ENCODE measurements around the gene MAP3K19. TPM values are rescaled to one million over a fixed set of nuclear protein-coding genes. Genes with fewer than 3 reads are reported as not detected.

MAP3K19 gene
- total RNA-seq, 1 donor from 2014 or later = not detected

DNA sequence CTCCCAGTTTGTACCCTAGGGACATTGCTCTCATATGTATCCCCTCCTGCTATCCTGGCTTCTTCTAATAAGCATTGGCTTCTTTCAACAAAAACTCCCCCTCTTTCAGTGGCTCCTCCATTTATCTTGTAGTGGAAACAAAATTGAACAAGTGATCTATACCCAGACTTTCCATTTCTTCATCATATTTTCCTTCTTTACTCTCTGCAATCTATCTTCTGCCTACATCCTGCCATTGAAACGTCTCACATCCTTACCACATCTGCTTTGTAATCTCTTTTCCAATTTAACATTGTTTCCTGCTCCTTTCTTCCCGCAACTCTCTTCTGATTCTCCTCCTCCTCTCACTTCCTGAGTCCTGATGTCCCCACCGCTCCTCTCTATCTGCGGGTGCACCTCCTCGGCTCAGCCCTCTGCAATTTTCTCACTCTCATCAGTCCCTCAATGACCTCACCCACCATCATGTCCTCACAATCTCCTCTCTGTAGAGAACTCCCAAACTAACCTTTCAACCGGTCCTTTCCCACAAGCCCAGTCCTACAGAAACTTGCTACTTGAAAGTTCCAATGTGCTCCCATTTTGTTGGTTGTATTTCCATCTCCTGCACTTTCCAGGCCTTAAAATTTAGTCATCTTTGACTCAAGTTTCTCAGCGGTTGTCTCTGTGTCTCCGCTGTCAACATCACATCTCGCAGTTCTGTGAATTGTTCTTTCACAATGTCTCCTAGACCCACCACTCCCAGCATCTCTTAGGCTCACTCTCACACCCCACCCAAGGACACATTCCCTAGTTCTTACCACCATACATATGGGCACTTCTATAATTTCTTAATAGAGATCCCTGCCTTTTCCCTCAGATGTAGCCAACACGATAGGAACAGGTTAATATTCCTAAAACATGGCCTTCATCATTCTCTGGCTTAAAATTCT is 24.0 kb downstream of the MAP3K19 start:
- H4K20me1 ChIP-seq (ENCODE audit: insufficient read depth, low read length) = no peaks in the 10 kb centered on the region
- H3K9me3 Mint-ChIP-seq (ENCODE audit: unreplicated experiment) = peaks cover 1% of the 10 kb centered on the region
- TF ChIP-seq EZH2 (IDR thresholded peaks at IDR 0.05; ENCODE audit: insufficient read depth, low read length) = no peak
- TF ChIP-seq, protein P1, sequence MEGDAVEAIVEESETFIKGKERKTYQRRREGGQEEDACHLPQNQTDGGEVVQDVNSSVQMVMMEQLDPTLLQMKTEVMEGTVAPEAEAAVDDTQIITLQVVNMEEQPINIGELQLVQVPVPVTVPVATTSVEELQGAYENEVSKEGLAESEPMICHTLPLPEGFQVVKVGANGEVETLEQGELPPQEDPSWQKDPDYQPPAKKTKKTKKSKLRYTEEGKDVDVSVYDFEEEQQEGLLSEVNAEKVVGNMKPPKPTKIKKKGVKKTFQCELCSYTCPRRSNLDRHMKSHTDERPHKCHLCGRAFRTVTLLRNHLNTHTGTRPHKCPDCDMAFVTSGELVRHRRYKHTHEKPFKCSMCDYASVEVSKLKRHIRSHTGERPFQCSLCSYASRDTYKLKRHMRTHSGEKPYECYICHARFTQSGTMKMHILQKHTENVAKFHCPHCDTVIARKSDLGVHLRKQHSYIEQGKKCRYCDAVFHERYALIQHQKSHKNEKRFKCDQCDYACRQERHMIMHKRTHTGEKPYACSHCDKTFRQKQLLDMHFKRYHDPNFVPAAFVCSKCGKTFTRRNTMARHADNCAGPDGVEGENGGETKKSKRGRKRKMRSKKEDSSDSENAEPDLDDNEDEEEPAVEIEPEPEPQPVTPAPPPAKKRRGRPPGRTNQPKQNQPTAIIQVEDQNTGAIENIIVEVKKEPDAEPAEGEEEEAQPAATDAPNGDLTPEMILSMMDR (IDR thresholded peaks at IDR 0.05; ENCODE audit: insufficient read depth, low read depth, low read length) = no peak
- no peak overlapping the region for H3K27ac Mint-ChIP-seq (ENCODE audit: unreplicated experiment)
- H3K9me3 ChIP-seq (ENCODE audit: insufficient read depth, low read depth, low read length) = no peaks in the 10 kb centered on the region
- H3K27me3 Mint-ChIP-seq (ENCODE audit: low read depth, unreplicated experiment) = no peaks in the 10 kb centered on the region
- no peak overlapping the region for H3K27ac ChIP-seq (ENCODE audit: low read depth, low read length)
- H3K79me2 ChIP-seq (ENCODE audit: insufficient read depth, low read length) = no peaks in the 10 kb centered on the region
- no peak overlapping the region for H3K9ac ChIP-seq (ENCODE audit: low read length)
- H3K27me3 ChIP-seq (ENCODE audit: insufficient read depth, low read length) = no peaks in the 10 kb centered on the region
- FAIRE-seq (no peak), DNase-seq (ENCODE audit: low read depth) (no peak)
- no peaks in the 10 kb centered on the region for H3K36me3 Mint-ChIP-seq (ENCODE audit: low read depth, unreplicated experiment)
- H3K36me3 ChIP-seq (ENCODE audit: insufficient read depth, low read length) = no peaks in the 10 kb centered on the region
- no peak overlapping the region for H3K4me3 ChIP-seq (ENCODE audit: insufficient read depth, low read depth, low read length)
- H3K4me3 Mint-ChIP-seq (ENCODE audit: unreplicated experiment) = no peak overlapping the region
- no peak overlapping the region for H2AFZ ChIP-seq (ENCODE audit: low read depth, low read length)
- no peaks in the 10 kb centered on the region for H3K4me1 Mint-ChIP-seq (ENCODE audit: low read depth, unreplicated experiment)
- no peaks in the 10 kb centered on the region for H3K4me1 ChIP-seq (ENCODE audit: insufficient read depth, low read length)
- no peak overlapping the region for H3K4me2 ChIP-seq (ENCODE audit: low read length)

DNA sequence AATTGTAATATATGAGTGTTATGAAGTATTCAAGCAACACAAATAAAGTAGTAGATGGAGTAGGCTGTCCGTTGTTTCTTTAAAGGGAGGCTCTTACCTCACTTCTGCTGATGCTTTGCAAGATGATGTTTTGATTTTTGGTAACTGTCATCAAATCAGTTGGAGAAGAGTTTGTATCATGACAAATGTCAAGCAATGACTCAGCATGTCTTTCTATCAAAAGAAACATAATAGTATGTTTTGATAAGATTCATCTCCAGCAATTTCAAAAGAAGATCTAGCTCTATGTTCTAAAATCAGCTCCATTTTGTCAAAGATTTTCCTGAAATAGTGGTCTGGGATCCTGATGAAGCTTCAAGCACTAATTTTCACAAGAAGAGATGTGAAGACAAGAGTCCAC is 25.6 kb downstream of the MAP3K19 start:
- TF ChIP-seq, protein P1 (IDR thresholded peaks at IDR 0.05; ENCODE audit: insufficient read depth, low read depth, low read length) = no peak
- TF ChIP-seq EZH2 (IDR thresholded peaks at IDR 0.05; ENCODE audit: insufficient read depth, low read length) = no peak

DNA sequence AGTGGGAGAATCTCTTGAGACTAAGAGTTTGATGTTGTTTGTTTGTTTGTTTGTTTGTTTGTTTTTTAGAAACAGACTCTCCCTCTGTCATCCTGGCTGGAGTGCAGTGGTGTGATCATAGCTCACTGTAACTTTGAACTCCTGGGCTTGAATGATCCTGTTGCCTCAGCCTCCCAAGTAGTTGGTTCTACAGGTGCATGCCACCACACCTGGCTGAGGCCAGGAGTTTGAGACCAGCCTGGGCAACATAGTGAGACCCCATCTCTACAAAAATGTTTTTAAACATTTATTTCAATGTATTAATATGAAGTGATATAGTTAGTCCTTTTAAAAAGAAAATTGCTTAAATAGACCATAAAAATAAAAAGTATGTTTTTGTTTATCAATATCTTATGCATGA is 35.6 kb downstream of the MAP3K19 start:
- Histone ChIP-seq H3K27me3 (ENCODE audit: insufficient read depth, low read length) (no peaks in the 10 kb centered on the region), H3K27ac (ENCODE audit: low read depth, low read length) (no peak overlapping the region), H2AFZ (ENCODE audit: low read depth, low read length) (no peak overlapping the region), H3K9ac (ENCODE audit: low read length) (no peak overlapping the region), H3K4me1 (ENCODE audit: insufficient read depth, low read length) (no peaks in the 10 kb centered on the region), H3K4me2 (ENCODE audit: low read length) (no peak overlapping the region), H3K9me3 (ENCODE audit: insufficient read depth, low read depth, low read length) (no peaks in the 10 kb centered on the region), H3K79me2 (ENCODE audit: insufficient read depth, low read length) (no peaks in the 10 kb centered on the region), H3K36me3 (ENCODE audit: insufficient read depth, low read length) (no peaks in the 10 kb centered on the region), H3K4me3 (ENCODE audit: insufficient read depth, low read depth, low read length) (no peak overlapping the region), H4K20me1 (ENCODE audit: insufficient read depth, low read length) (no peaks in the 10 kb centered on the region)
- FAIRE-seq = no peak
- no peak for TF ChIP-seq EZH2 (IDR thresholded peaks at IDR 0.05; ENCODE audit: insufficient read depth, low read length)
- TF ChIP-seq, protein P1 (IDR thresholded peaks at IDR 0.05; ENCODE audit: insufficient read depth, low read depth, low read length) = no peak
- no peak overlapping the region for H3K27ac Mint-ChIP-seq (ENCODE audit: unreplicated experiment)
- no peaks in the 10 kb centered on the region for H3K4me1 Mint-ChIP-seq (ENCODE audit: low read depth, unreplicated experiment)
- H3K27me3 Mint-ChIP-seq (ENCODE audit: low read depth, unreplicated experiment) = no peaks in the 10 kb centered on the region
- no peaks in the 10 kb centered on the region for H3K9me3 Mint-ChIP-seq (ENCODE audit: unreplicated experiment)
- H3K36me3 Mint-ChIP-seq (ENCODE audit: low read depth, unreplicated experiment) = no peaks in the 10 kb centered on the region
- H3K4me3 Mint-ChIP-seq (ENCODE audit: unreplicated experiment) = no peak overlapping the region
- no peak for DNase-seq (ENCODE audit: low read depth)

More for the DNA sequence above, 25.6 kb downstream of the MAP3K19 start:
- Histone ChIP-seq H3K4me1 (ENCODE audit: insufficient read depth, low read length) (no peaks in the 10 kb centered on the region), H4K20me1 (ENCODE audit: insufficient read depth, low read length) (no peaks in the 10 kb centered on the region), H3K79me2 (ENCODE audit: insufficient read depth, low read length) (no peaks in the 10 kb centered on the region), H3K4me2 (ENCODE audit: low read length) (no peak overlapping the region), H3K9me3 (ENCODE audit: insufficient read depth, low read depth, low read length) (no peaks in the 10 kb centered on the region), H3K9ac (ENCODE audit: low read length) (no peak overlapping the region), H3K4me3 (ENCODE audit: insufficient read depth, low read depth, low read length) (no peak overlapping the region), H3K36me3 (ENCODE audit: insufficient read depth, low read length) (no peaks in the 10 kb centered on the region), H2AFZ (ENCODE audit: low read depth, low read length) (no peak overlapping the region), H3K27me3 (ENCODE audit: insufficient read depth, low read length) (no peaks in the 10 kb centered on the region), H3K27ac (ENCODE audit: low read depth, low read length) (no peak overlapping the region)
- DNase-seq (ENCODE audit: low read depth) (no peak), FAIRE-seq (no peak)
- H3K4me3 Mint-ChIP-seq (ENCODE audit: unreplicated experiment) = no peak overlapping the region
- no peaks in the 10 kb centered on the region for H3K4me1 Mint-ChIP-seq (ENCODE audit: low read depth, unreplicated experiment)
- H3K9me3 Mint-ChIP-seq (ENCODE audit: unreplicated experiment) = peaks cover 1% of the 10 kb centered on the region
- no peak overlapping the region for H3K27ac Mint-ChIP-seq (ENCODE audit: unreplicated experiment)
- no peaks in the 10 kb centered on the region for H3K36me3 Mint-ChIP-seq (ENCODE audit: low read depth, unreplicated experiment)
- H3K27me3 Mint-ChIP-seq (ENCODE audit: low read depth, unreplicated experiment) = no peaks in the 10 kb centered on the region
